Fibroblast of skin of back (primary cell): ENCODE measurements around the gene KIN.
"Not testable (repeated sequence)": the region's sequence is repeated elsewhere in the genome, so short reads cannot be mapped to it uniquely, and the experiment has no call there.

ENCODE experiments used
- DNase-seq: peaks from one replicate; pipeline ENCODE4 v3.0.0-alpha.2; 2013

Gene KIN

DNA sequence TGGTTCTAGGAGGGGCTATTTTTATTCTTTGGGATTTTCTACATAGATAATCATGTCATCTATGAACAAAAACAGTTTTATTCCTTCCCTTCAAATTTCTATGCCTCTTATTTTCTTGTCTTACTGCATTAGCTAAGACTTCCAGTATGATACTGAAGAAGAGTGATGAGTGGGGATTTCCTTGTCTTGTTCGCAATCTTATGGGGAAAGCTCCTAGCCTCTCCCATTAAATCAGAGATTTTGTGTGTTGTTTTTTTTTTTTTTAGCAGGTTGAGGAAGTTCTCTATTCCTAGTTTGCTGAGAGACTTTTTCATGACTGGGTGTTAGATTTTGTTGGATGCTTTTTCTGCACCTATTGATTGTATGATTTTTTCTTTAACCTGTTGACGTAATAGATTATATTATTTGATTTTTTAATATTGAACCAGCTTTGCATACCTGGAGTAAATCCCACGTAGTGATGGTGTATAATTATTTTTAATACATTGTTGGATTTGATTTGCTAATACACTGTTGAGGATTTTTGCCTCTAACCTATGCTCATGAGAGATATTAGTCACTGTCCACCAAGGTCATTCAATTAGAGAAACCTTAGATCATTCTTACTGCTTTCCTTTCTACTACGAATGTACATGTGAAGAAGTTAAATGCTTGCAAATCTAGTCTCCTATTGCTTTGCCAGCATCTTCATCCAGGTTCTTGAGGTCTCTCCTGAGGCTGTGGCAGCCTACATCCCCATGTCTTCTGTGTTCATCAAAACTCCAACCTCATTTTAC, 6.6 kb upstream of the KIN start:
- no peak for DNase-seq

DNA sequence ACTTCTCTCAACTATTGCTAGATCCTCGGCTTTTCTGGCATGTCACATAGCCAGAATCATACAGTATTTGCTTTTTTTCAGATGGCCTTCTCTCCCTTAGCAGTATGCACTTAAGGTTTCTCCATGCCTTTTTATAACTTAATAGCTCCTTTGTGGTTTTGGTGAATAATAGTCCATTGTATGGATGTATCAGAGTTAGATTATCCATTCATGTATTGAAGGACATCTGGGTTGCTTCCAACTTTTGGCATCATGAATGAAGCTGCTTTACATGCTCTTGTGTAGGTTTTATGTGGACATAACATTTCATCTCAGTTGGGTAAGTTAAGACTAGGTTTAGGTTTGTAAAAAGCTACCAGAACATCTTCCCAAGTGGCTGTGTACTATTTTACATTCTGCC, 4.7 kb upstream of the KIN start:
- no peak for DNase-seq

DNA sequence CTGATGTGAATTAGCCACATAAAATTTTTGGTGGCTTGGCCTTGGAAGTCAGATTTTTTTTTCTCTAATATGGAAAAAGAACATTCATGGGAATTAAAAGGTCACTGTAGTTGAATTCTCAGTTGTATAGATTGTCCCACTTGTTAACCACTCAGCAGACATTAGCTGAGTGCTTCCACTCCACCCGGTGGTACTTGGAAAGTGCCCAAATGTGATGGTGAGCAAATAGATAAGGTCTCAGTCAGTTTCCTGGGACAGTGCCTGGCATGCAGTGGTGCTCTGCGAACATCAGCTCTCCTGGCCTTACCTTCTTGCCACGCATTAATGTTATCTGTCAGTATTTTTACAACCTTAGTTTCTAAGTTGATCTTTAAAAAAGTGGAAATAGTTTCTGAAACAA, 1.6 kb upstream of the KIN start:
- peak; percentile 42 for DNase-seq

DNA sequence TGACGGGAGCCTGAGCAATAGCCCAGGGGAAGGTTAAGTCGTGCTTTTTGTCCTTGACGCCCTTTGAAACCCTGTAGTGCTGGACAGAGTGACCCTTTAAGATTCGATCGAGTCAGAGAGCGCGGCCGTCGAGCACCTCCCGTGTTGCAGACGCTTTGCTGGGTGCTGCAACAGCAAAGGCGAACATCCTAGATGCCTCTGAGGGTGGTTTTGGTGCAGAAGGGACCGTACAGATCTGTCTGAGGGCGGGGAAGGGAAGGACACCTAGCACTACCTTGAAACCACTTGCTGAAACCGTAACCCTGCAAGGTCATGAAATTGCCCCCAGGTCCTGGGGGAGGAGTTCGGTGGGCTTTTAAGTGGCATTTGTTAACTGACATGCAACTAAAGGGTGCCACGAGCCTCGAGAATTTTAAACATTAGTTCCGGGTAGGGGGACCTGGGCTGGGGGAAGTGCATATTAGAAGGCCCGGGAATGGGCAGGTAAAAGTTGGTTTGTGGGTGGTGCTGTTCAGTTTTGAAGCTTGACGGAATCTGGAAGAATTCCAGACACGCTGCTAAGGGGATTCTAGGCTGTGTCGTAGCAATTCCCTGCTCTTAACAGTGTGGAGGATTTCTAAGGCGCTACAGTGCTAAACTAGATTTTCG, 970 bp upstream of the KIN start:
- peak; percentile 24 for DNase-seq

DNA sequence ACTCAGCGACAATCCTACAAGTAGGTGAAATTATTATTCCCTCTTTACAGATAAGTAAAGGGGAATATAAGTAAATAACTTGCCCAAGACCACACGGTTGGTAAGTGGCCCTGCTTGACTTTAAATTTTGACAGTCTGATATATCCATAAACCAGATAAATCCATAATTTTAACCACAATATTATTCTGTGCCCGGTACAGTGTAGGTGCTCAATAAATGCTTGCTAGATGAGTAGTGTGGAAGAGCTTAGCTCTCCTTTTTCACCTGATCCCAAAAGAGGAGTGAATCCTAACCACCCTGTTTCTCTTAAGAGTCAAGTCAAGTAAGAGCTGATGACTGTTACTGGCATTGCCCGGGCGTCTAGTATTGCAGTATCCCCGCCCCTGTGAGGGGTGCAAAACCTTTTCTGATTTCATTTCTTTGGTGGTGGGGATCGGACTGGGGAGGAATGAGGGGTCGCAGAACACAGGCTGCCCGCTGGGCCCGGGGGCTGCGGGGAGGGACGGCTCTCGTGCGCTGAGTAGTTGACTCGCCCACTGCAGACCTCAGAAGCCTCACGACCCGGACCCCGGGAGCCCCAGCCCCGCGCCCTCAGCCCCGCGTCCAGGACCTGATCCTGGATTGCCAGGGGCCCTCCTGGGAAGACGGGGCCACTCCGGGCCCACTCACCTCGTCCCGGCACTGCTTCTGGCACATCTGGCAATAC, 490 bp downstream of the KIN start:
- peak; percentile 15 for DNase-seq

DNA sequence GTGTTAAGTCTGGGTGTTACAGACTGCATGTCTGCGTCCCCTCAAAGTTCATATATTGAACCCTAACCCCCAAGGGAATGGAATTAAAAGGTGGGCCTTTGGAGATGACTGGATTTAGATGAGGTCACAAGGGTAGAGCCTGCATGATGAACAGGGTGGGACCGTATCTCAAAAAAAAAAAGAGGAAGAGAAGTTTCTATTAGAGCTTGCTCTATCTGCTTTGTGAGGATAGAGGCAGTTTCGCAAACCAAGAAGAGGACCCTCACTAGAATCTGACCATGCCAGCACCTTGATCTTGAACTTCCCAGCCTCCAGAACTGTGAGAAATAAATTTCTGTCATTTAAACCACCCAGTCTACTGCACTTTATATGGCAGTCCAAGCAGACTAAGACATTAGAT, 1.4 kb downstream of the KIN start:
- no peak for DNase-seq

DNA sequence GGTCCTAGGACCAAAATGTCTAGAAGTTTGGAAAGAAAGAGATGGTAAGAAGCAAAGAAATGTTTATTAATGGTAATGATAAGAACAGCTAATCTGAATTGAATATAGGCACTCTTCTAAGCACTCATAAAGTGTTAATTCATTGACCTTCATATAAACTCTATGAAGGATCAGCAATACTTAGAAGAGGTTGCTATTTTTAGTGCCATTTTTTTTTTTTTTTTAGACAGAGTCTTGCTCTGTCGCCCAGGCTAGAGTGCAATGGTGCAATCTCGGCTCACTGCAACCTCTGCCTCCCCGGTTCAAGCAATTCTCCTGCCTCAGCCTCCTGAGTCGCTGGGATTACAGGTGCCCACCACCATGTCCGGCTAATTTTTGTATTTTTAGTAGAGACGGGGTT, 5.6 kb downstream of the KIN start:
- not testable (repeated sequence) for DNase-seq

DNA sequence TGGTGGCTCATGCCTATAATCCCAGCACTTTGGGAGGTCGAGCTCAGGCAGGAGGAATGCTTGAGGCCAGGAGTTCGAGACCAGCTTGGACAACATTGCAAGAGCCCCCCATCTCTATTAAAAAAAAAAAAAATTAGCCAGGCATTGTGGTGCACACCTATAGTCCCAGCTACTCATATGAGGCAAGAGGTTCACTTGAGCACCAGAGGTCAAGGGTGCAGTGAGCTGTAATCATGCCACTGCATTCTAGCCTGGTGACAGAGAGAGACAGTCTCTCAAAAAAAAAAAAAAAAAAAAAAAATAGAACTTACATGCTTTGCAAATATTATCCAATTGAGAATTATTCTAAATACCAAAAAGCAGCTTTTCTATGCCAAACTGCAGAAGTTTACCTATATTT, 11.0 kb downstream of the KIN start:
- DNase-seq, result no peak

DNA sequence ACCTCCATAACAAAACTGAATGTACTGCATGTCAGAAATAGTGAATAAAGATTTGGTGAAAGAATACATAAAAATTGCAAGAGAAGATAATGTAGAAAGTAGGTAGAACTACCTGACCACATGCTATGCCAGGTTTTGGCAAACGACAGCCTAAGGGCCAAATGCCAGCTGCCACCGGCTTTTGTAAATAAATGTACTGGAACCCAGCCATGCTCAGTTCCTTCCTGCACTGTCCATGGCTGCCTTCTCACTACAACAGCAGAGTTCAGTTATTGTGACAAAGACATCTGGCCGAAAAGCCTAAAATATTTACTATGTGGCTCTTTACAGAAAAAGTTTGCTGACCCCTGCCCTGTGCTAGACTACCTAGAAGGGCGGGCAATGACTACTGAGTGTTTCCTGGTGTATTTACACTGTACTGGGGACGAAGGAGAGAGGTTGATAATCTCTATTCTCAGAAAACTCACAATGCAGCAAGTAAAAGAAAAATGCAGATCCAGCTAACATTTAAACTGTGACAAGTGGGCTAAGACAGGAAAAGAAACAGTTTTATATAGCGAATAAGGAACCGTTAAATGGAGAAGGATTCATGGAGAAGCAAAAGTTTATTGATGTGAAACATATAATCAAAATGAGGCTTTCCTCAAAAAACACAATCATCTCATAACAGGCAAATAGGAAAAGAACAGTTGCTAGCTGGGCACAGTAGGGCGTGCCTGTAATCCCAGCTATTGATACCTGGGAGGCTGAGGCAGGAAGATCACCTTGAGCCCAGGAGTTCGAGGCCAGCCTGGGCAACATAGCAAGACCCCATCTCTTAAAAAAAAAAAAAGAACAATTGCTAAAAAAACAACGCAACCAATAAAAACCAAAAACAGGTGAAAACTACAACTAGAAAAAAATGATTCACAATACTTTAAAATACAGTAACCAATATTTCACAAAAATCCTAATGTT, 13.7 kb downstream of the KIN start:
- DNase-seq, result no peak

DNA sequence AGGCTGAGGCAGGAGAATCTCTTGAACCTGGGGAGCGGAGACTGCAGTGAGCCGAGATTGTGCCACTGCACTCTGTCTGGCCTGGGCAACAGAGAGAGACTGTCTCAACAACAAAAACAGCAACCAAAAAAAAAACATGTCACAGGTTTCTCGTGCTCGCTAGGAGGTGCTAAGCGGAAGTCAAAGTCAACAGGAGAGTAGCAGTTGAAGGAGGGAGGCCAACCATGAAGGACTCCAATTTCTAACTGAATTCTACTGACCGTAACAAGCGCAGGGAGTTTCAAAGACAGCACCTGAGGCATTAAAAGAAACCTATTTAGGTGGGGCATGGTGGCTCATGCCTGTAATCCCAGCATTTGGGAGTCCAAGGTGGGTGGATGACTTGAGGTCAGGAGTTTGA, 19.4 kb downstream of the KIN start:
- no peak for DNase-seq

DNA sequence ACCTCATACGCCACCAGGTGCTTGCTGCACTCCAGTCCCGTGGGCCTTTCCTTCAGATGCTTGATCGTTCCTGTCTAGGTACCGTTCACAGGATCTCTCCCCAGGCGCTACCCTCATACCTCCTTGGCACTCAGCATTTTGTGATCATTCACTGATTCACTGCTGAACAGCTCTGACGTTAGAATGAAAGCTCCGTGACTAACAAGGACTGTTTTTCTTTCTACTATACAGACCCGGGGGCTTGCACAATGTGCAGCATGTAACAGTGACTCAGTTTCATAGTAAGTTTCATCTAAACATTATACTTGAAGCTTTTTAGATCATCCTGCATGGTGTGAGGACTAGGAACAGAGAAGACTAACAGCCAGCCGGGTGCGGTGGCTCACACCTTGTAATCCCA, 20.6 kb downstream of the KIN start:
- DNase-seq, result no peak

DNA sequence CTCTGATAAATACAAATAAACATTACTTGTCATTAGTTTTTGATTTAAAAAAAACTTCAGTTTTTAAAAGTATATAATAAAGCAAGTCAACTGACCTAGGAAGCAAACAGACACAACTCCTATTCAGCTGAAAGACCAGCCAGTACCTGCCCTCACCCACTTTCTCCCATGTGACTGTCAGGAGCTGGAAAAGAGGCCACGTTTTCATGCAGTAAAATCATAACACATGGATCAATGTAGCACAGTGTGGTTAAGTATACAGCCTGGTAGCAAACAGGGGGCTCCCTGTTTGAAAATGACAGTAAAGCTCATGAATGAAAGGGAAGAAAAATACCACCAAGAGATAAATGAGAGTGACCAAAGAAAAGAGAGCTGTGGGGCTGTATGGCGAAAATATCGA, 21.6 kb downstream of the KIN start:
- no peak for DNase-seq

DNA sequence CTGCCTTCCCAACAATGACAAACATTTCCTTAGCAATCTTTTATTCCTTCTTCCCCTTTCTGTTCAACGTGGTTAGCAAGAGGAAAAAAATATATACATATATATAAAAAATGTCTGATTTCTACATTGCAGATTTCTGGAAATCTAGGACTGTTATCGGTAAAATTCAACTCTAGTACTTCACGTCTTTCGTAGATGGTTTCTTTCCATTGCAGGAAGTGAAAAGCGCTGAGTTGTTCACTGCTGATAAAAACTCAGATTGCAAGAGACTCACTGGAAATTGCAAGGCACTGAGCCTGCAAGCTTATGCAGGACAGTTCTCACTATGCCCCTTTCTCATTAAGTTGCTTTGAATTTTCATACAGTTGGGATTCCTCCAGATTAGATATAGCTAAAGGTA, 23.9 kb downstream of the KIN start:
- no peak for DNase-seq

DNA sequence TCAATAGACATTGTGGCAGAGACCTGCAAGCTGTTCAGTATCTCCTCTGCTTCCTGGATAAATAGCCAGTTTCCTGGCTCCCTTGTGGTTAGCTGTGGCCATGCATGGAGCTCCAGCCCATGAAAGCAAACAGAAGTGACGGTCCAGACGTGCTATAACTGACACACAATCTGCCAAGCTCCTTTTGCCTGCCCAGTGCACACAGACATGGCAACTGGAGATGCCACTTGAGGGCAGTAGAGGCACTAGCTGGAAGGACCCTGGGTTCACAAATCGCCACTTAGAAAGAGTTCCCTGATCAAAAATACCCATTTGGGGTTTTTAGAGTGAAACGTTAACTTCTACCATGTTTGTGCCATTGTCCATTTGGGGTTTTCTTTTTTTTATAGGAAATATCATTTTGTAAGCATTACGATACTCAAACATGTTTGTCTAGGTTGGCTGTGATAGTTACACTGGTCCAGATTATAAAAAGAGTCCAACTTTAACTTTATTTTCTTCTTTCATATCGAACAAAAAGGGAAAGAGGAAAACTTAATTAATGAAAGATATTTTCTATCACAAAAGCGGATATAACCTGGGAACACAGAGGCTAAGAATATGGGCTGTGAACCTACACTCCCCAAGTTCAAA, 31.3 kb downstream of the KIN start:
- DNase-seq, result peak; percentile 27

DNA sequence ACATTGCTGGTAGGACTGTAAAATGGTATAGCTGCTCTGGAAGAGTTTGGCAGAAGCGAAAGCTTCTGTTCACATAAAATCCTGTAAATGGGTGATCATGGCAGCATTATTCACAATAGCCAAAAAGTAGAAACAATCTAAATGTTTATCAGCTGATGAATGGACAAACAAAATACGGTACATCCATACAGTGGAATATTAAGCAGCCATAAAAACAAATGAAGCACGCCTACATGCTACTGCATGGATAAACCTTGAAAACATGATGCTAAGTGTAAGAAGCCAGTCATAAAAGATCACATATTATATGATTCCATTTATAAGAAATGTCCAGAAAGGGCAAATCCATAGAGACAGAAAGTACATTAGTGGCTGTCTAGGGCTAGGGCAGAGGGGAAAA, 32.7 kb downstream of the KIN start:
- no peak for DNase-seq

DNA sequence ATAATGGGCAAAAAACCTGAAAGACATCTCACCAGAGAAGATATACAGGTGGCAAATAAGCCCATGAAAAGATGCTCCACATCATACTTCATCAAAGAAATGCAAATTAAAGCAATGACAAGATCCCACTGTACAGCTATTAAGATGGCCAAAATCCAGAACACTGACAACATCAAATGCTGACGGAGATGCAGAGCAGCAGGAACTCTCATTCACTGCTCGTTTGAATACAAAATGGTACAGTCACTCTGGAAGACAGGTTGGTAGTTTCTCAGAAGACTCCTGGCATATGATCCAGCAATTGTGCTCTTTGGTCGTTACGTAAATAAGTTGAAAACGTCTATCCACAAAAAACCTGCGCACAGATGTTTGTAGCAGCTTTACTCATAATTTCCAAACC, 35.5 kb downstream of the KIN start:
- no peak for DNase-seq

DNA sequence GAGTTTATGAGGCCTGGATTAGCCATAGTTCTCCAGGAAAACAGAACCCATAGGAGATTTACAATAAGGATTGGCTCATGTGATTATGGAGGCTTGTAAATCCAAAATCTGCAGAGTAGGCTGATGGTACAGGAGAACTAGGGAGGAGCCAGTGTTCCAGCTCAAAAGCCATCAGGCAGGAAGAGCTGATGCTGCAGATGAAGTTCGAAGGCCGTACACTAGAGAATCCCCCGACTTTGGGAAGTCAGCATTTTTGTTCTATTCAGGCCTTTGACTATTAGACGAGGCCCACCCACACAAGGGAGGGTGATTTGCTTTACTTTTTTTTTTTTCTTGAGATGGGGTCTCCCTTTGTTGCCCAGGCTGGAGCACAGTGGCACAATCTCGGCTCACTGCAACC, 37.6 kb downstream of the KIN start:
- no peak for DNase-seq

DNA sequence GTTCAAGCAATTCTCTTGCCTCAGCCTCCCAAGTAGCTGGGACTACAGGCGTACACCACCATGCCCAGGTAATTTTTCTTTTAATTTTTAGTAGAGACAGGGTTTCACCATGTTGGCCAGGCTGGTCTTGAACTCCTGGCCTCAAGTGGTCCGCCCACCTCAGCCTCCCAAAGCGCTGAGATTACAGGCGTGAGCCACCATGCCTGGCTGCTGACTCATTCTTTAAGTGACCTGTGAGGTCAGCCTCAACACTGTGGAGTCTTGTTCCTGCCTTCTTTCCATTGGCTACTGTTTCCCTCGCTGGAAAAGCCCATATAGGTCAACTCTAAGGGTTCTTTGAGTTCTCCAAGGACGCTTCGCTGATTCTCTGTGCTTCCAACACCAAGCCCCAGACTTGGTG, 39.2 kb downstream of the KIN start:
- DNase-seq, result peak; percentile 9

DNA sequence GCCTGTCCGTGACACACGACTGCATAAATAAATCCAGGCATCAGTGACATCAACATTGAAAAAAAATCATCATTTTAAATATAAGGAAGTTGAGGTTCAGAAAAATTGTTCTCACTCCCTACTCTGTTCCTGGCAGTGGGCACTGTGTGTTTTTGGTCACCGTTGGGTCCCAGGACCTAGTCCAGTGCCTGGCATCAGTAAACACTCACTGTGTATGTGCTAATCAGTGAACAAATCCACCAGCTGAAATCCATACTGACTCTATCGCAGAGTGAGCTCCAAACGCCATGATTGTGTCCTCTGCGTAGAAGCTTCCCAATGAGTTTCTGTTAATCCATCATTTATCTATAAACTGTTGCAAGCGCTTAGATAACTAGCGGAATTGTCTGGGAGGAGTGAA, 43.5 kb downstream of the KIN start:
- DNase-seq, result no peak

DNA sequence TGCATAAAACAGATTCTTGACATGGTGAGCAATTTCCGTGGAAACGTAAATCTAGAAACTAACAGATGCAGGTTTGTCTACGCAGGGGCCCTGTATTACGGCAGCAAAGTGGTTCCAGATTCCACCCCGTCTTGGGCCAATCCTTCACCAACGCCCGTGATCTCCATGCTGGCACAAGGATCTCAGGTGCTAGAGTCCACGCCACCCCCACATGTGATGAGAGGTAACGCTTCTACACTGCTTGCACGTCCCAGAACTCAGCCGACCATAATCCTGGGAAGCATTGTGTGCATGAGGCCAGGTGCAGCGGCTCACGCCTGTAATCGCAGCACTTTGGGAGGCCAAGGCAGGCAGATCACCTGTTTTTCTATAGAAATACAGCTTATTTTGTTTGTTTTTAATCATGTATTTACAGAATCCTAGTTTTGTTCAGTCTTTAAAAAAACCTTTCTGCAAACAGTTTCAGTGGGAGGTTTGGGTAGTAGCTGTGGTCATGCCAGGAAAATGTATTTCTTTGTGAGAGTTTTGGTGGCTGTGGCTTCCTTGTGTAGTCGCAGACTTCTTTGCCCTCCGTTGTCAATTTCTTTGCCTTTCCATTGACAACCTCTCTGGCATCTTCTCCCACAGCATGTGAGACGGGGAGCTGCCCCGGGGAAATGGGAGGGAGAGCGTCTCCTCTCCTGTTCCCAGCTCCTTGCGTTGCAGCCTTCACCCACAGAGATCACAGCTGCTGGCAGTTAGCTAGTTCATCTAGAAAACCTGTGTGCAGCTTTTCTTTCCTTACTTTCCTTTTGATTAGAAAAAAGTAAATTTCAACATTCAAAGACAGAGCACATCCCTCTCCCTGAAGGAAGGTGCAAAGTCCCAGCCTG, 49.0 kb downstream of the KIN start:
- no peak for DNase-seq

DNA sequence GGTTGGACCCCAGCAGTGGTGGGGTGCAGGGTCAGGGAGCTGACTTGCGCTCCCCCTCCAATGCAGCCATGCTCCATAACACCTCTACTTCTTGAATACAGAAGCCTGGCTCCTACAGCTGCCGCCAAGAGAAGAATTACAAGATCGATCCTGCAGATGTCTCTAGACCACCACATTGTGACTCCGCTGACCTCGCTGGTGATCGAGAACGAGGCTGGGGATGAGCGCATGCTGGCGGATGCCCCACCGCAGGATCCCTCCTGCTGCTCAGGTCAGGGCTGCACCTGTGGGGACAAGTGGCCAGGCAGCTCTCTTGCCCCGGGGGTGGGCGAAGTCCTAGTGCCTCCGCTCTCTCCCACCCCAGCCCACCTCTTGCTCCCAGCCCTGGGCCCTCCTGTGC, 53.0 kb downstream of the KIN start:
- no peak for DNase-seq
